Cardiac muscle cell (in vitro differentiated cells and primary cell): Measurements from ENCODE around the gene SAP30L. TPM values are rescaled to one million over a fixed set of nuclear protein-coding genes. Genes with fewer than 3 reads are reported as not detected.

Experiments used
- DNase-seq, 2 donors: peaks; one replicate each; pipeline versions ENCODE4 v3.0.0 to v3.0.0-alpha.2; 2010 to 2017; ENCODE audit warnings: low read depth in 1 of 2, low spot score in 1 of 2
- H3K27ac ChIP-seq: fragments of 200-600 bp; sonication (generic); 2 replicates; pipeline ENCODE4 v1.5.1; 2016
- H3K27me3 ChIP-seq: fragments of 200-600 bp; sonication (generic); 2 replicates; pipeline ENCODE4 v1.6.0; 2016; ENCODE audit warnings: control low read depth
- H3K36me3 ChIP-seq: fragments of 200-600 bp; sonication (generic); 2 replicates; pipeline ENCODE4 v1.5.1; 2016; ENCODE audit warnings: control low read depth
- H3K4me1 ChIP-seq: fragments of 200-600 bp; sonication (generic); 2 replicates; pipeline ENCODE4 v1.8.1; 2017; ENCODE audit warnings: low read depth, mild to moderate bottlenecking, mixed run types
- H3K4me3 ChIP-seq: fragments of 200-600 bp; sonication (generic); 2 replicates; pipeline ENCODE4 v1.5.1; 2016; ENCODE audit warnings: mild to moderate bottlenecking
- H3K9me3 ChIP-seq: fragments of 200-600 bp; sonication (generic); 2 replicates; pipeline ENCODE4 v1.5.1; 2017; ENCODE audit warnings: low read depth, mild to moderate bottlenecking, control low read depth
- CTCF ChIP-seq: IDR thresholded peaks from 2 replicates; pipeline ENCODE4 v1.5.1; 2012; ENCODE audit warnings: low read depth, mild to moderate bottlenecking, low read length
- polyA plus RNA-seq: library from polyadenylated mRNA; unstranded; fragments of >200 nt; fragmentation: Nextera tagmentation; extraction: Ambion mirVana; gene quantifications from 2 replicates; pipeline ENCODE4 v1.2.1, GENCODE V29; 2016
- total RNA-seq: library from RNA; depleted of rRNA; stranded (reverse); fragments of >200 nt; gene quantifications from 2 replicates; pipeline ENCODE4 v1.2.3, GENCODE V29; 2016

The SAP30L gene
- total and polyA plus RNA-seq, 2 experiments from 2014 or later: 15.5 to 37.5 TPM

DNA sequence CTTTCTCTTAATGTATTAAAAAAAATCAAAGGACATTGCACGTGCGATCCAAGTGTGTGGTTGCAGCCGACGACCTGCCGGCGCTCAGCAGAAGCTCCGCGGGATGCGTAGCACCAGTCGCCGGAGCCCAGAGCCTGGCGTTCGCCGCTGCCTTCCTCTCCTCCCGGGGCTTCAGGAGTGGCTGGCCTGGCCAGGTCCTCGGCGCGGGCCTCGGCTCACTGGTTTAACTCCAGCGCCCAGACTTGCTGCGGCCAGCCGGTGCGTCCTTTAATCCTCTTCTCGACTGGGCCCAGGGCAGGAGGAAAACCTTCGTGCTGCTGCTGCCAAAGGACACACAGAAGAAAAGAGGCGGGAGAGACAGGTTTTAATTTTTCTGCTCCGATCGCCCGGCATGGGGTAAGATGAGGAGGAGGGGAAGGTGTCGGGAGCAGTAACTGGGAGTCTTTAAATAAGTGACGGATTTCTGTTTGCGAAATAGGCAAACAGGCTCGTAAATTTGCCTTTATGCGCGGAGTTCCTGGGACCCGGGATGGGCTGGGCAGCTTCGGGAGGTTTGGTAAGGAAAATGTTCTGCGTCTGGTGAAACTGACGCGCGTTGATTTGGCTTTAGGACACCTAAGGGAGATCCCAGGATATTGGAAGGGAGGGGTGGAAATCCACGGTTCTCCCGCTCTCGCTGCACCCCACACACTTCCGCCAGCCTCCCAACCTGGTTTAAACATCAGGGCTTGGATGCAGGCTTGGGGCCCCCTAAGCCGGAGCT is 30.0 kb downstream of the SAP30L start:
- H3K27ac ChIP-seq: no peak overlapping the region
- TF ChIP-seq CTCF: no peak
- peak overlapping the region; percentile 57 for H3K4me3 ChIP-seq

GRCh38 chr5:154476354-154477205 is 30.8 kb downstream of the SAP30L start:
- TF ChIP-seq CTCF: no peak
- H3K4me1 ChIP-seq: peaks cover 26% of the 10 kb centered on the region
- H3K27ac ChIP-seq: no peak overlapping the region
- no peaks in the 10 kb centered on the region for H3K36me3 ChIP-seq
- H3K9me3 ChIP-seq: no peaks in the 10 kb centered on the region
- H3K27me3 ChIP-seq: peaks cover 89% of the 10 kb centered on the region
- DNase-seq: no peak
- H3K4me3 ChIP-seq: peak overlapping the region; percentile 57

More for the DNA sequence above, 30.0 kb downstream of the SAP30L start:
- H3K27me3 ChIP-seq: peaks cover 89% of the 10 kb centered on the region
- DNase-seq: peak in 1 of 2 donors; percentile 69
- no peaks in the 10 kb centered on the region for H3K9me3 ChIP-seq
- H3K36me3 ChIP-seq: no peaks in the 10 kb centered on the region
- H3K4me1 ChIP-seq: peaks cover 30% of the 10 kb centered on the region

- peaks cover 93% of the 10 kb centered on the region for H3K27me3 ChIP-seq
- TF ChIP-seq CTCF: no peak
- H3K9me3 ChIP-seq: no peaks in the 10 kb centered on the region
- peak overlapping the region; percentile 57 for H3K4me3 ChIP-seq
- DNase-seq: peak in 1 of 2 donors; percentile 68
- H3K4me1 ChIP-seq: peaks cover 20% of the 10 kb centered on the region
- peak overlapping the region; percentile 71 for H3K27ac ChIP-seq
- no peaks in the 10 kb centered on the region for H3K36me3 ChIP-seq
Observed at GRCh38 chr5:154477382-154478223, 31.8 kb downstream of the SAP30L start.

DNA sequence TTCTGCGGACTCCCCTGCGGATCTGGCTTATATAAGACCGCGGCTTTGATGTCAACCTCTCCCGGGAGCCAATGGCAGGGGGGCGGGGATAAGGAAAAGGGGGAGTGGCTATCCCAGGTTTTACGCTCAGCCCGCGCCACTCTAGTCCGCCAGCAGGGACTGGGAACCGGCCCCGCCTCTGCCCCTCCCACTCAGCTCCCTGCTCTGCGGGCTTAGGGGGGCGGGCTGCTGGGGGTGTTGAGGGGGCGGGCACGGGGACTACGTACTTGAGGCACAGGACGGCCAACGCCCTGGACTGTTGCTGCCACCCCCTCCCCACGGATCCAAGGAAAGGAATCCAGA is 32.4 kb downstream of the SAP30L start, which contains the start of gene HAND1:
TSS of gene HAND1 (minus strand) at position 4 of the 342 bp plus-strand sequence. CDS start 219 bp downstream, outside the sequence.
- H3K4me3 ChIP-seq: peak within 1 kb of the TSS; percentile 57
- H3K27ac ChIP-seq: peak within 1 kb of the TSS; percentile 71
- H3K9me3 ChIP-seq: no peaks in the 10 kb centered on the region
- peaks cover 20% of the 10 kb centered on the region for H3K4me1 ChIP-seq
- no peak for TF ChIP-seq CTCF
- H3K27me3 ChIP-seq: peaks cover 93% of the 10 kb centered on the region
- peak in 1 of 2 donors; percentile 94 for DNase-seq
- H3K36me3 ChIP-seq: no peaks in the 10 kb centered on the region

GRCh38 chr5:154478752-154479159 is 33.0 kb downstream of the SAP30L start:
- Histone ChIP-seq H3K36me3 (no peaks in the 10 kb centered on the region), H3K4me3 (peak overlapping the region; percentile 57), H3K9me3 (no peaks in the 10 kb centered on the region), H3K27ac (peak overlapping the region; percentile 27), H3K27me3 (peaks cover 93% of the 10 kb centered on the region), H3K4me1 (peaks cover 18% of the 10 kb centered on the region)
- DNase-seq: no peak
- no peak for TF ChIP-seq CTCF
